A549 (cell line): ENCODE measurements around the gene CCDC154.

Experiments used
- CHD2 ChIP-seq: fragments of 150-350 bp; IDR thresholded peaks from 2 replicates; pipeline ENCODE4 v1.6.1; 2014; ENCODE audit warnings: low read length; ENCODE audit not compliant: partially characterized antibody
- CHD4 ChIP-seq: fragments of 200-600 bp; sonication (generic); IDR thresholded peaks from 2 replicates; pipeline ENCODE4 v1.6.1; 2016; ENCODE audit warnings: antibody characterized with exemption, mild to moderate bottlenecking, borderline replicate concordance
- CTCF ChIP-seq: fragments of >200 bp; sonication (Bioruptor Twin); formaldehyde crosslinking; IDR thresholded peaks from 3 replicates; pipeline ENCODE4 v1.5.1; 2016
- EP300 ChIP-seq, 2 experiments: fragments of >200 bp; sonication (Bioruptor Twin); formaldehyde crosslinking; IDR thresholded peaks; 2 replicates in 1 of 2; 3 replicates in 1 of 2; pipeline ENCODE4 v1.6.1; 2016 to 2017
- JUN ChIP-seq, 2 experiments: fragments of >200 bp; sonication (Bioruptor Twin); formaldehyde crosslinking; IDR thresholded peaks; 2 replicates in 1 of 2; 3 replicates in 1 of 2; pipeline ENCODE4 v1.6.1; 2016 to 2017
- KDM1A ChIP-seq: fragments of 200-600 bp; sonication (generic); IDR thresholded peaks from 2 replicates; pipeline ENCODE4 v1.6.1; 2016; ENCODE audit warnings: low read depth, mild to moderate bottlenecking
- NR3C1 ChIP-seq: fragments of >200 bp; sonication (Bioruptor Twin); formaldehyde crosslinking; IDR thresholded peaks from 3 replicates; pipeline ENCODE4 v1.6.1; 2017
- POLR2A ChIP-seq: IDR thresholded peaks from 2 replicates; pipeline ENCODE4 v1.6.1; 2012; ENCODE audit warnings: mild to moderate bottlenecking, low read length
- RAD21 ChIP-seq, 2 experiments: fragments of >200 bp in 1 of 2; sonication (Bioruptor Twin) in 1 of 2; formaldehyde crosslinking in 1 of 2; IDR thresholded peaks in 1 of 2; conservative IDR thresholded peaks in 1 of 2; 2 replicates in 1 of 2; 3 replicates in 1 of 2; pipeline ENCODE4 v1.6.1; 2012 to 2018; ENCODE audit warnings: inconsistent platforms in 1 of 2
- REST ChIP-seq: fragments of 200-600 bp; sonication (generic); IDR thresholded peaks from 2 replicates; pipeline ENCODE4 v1.6.1; 2016; ENCODE audit warnings: antibody characterized with exemption, mild to moderate bottlenecking, moderate library complexity
- RNF2 ChIP-seq: fragments of 200-600 bp; sonication (generic); IDR thresholded peaks from 2 replicates; pipeline ENCODE4 v1.6.1; 2016; ENCODE audit warnings: low read depth, mild to moderate bottlenecking, antibody characterized with exemption, moderate library complexity, borderline replicate concordance
- SREBF2 ChIP-seq: fragments of 450-650 bp; IDR thresholded peaks from 2 replicates; pipeline ENCODE4 v1.6.1; 2014; ENCODE audit warnings: mild to moderate bottlenecking, moderate library complexity
- USF2 ChIP-seq: fragments of 450-650 bp; IDR thresholded peaks from 2 replicates; pipeline ENCODE4 v1.6.1; 2014; ENCODE audit warnings: antibody characterized with exemption

- TF ChIP-seq USF2 (no peak), SREBF2 (no peak), POLR2A (no peak), KDM1A (no peak), RNF2 (no peak), REST (no peak), CTCF (no peak), EP300 (IDR thresholded peaks at IDR 0.05) (no peak), CHD4 (no peak), NR3C1 (no peak), CHD2 (no peak), JUN (IDR thresholded peaks at IDR 0.05) (no peak), RAD21 (conservative IDR thresholded peaks at IDR 0.05 in 1 of 2, IDR thresholded peaks at IDR 0.05 in 1 of 2) (no peak)
Observed at GRCh38 chr16:1465567-1465915, 21.2 kb upstream of the CCDC154 start.
